GM23338 (cell line): ENCODE data around the gene CTNNAL1. TPM values are rescaled to one million over a fixed set of nuclear protein-coding genes. Genes with fewer than 3 reads are reported as not detected.

Source experiments
- ATAC-seq: fragments of 200-7000 bp; cut with Tn5 transposase; 3 replicates; pipeline ENCODE4 v1.9.1; 2020
- DNase-seq: peaks from one replicate; pipeline ENCODE4 v3.0.0-alpha.2; 2015; ENCODE audit warnings: low spot score
- H2AFZ ChIP-seq: fragments of 200-600 bp; sonication (generic); 2 replicates; pipeline ENCODE4 v1.8.0; 2016; ENCODE audit warnings: antibody characterized with exemption, mild to moderate bottlenecking, moderate library complexity
- H3F3A ChIP-seq: fragments of 200-600 bp; sonication (generic); replicated peaks from 2 replicates; pipeline ENCODE4 v1.8.0; 2017; ENCODE audit warnings: antibody characterized with exemption, mixed run types, low read depth
- H3K27ac ChIP-seq: fragments of 200-600 bp; sonication (generic); 2 replicates; pipeline ENCODE4 v1.6.1; 2016; ENCODE audit warnings: low read depth
- H3K27me3 ChIP-seq: fragments of 200-600 bp; sonication (generic); 2 replicates; pipeline ENCODE4 v1.8.0; 2016; ENCODE audit warnings: mild to moderate bottlenecking, mixed run types, moderate library complexity; ENCODE audit not compliant: insufficient read depth
- H3K36me3 ChIP-seq: fragments of 200-600 bp; sonication (generic); 2 replicates; pipeline ENCODE4 v1.8.0; 2016; ENCODE audit warnings: mild to moderate bottlenecking; ENCODE audit not compliant: insufficient read depth
- H3K4me1 ChIP-seq: fragments of 200-600 bp; sonication (generic); 2 replicates; pipeline ENCODE4 v1.8.0; 2016; ENCODE audit warnings: mild to moderate bottlenecking, moderate library complexity; ENCODE audit not compliant: insufficient read depth
- H3K4me2 ChIP-seq: fragments of 200-600 bp; sonication (generic); 2 replicates; pipeline ENCODE4 v1.7.1; 2017; ENCODE audit warnings: mixed run types
- H3K4me3 ChIP-seq: fragments of 200-600 bp; sonication (generic); 2 replicates; pipeline ENCODE4 v1.6.1; 2016; ENCODE audit warnings: mixed run types
- H3K79me2 ChIP-seq: fragments of 200-600 bp; sonication (generic); replicated peaks from 2 replicates; pipeline ENCODE4 v1.8.0; 2017; ENCODE audit warnings: mild to moderate bottlenecking; ENCODE audit not compliant: insufficient read depth
- H3K9me2 ChIP-seq: fragments of 200-600 bp; sonication (generic); 2 replicates; pipeline ENCODE4 v1.8.0; 2017; ENCODE audit not compliant: insufficient read depth
- H4K20me1 ChIP-seq: fragments of 200-600 bp; sonication (generic); replicated peaks from 2 replicates; pipeline ENCODE4 v1.8.0; 2017; ENCODE audit warnings: mild to moderate bottlenecking; ENCODE audit not compliant: insufficient read depth
- H3K27ac Mint-ChIP-seq: 2 replicates; pipeline ENCODE4 v1.8.0; 2020; ENCODE audit warnings: inconsistent platforms, mild to moderate bottlenecking, moderate library complexity, mixed read lengths
- H3K27me3 Mint-ChIP-seq: 3 replicates; pipeline ENCODE4 v1.8.0; 2022; ENCODE audit warnings: low read depth, mild to moderate bottlenecking, moderate library complexity, mixed read lengths, inconsistent platforms; ENCODE audit not compliant: insufficient read depth, poor library complexity
- H3K36me3 Mint-ChIP-seq: 3 replicates; pipeline ENCODE4 v1.8.0; 2021; ENCODE audit warnings: low read depth, mild to moderate bottlenecking, inconsistent platforms, moderate library complexity, mixed read lengths
- H3K4me1 Mint-ChIP-seq: 3 replicates; pipeline ENCODE4 v1.8.0; 2020; ENCODE audit warnings: mild to moderate bottlenecking, inconsistent platforms, mixed read lengths
- H3K4me3 Mint-ChIP-seq: 3 replicates; pipeline ENCODE4 v1.8.0; 2021; ENCODE audit warnings: moderate library complexity, mild to moderate bottlenecking, inconsistent platforms, mixed read lengths
- H3K9me3 Mint-ChIP-seq: 3 replicates; pipeline ENCODE4 v1.8.0; 2020; ENCODE audit warnings: moderate library complexity, mild to moderate bottlenecking, inconsistent platforms, mixed read lengths
- CREB1 ChIP-seq: fragments of 250-450 bp; sonication (Bioruptor Pico); IDR thresholded peaks from 2 replicates; pipeline ENCODE4 v1.5.0; 2020; ENCODE audit warnings: low read depth, mild to moderate bottlenecking, moderate library complexity
- CTCF ChIP-seq, 2 experiments: fragments of 200-600 bp in 1 of 2; sonication (generic) in 1 of 2; conservative IDR thresholded peaks; 2 replicates each; pipeline versions ENCODE4 v1.5.1 to v1.6.1; 2016 to 2017; ENCODE audit warnings: antibody characterized with exemption in 2 of 2, low read depth in 2 of 2, mild to moderate bottlenecking in 2 of 2, moderate library complexity in 1 of 2
- ETS1 ChIP-seq: IDR thresholded peaks from 2 replicates; pipeline ENCODE4 v1.6.1; 2016; ENCODE audit warnings: antibody characterized with exemption
- EZH2 ChIP-seq: fragments of 200-600 bp; sonication (generic); IDR thresholded peaks from one replicate; pipeline ENCODE4 v1.8.0; 2017; ENCODE audit warnings: antibody characterized with exemption, mild to moderate bottlenecking, low read depth; ENCODE audit not compliant: unreplicated experiment
- EZH2phosphoT487 ChIP-seq: fragments of 200-600 bp; sonication (generic); IDR thresholded peaks from one replicate; pipeline ENCODE4 v1.8.1; 2018; ENCODE audit warnings: antibody characterized with exemption; ENCODE audit not compliant: unreplicated experiment
- JUNB ChIP-seq: IDR thresholded peaks from one replicate; pipeline ENCODE4 v1.6.1; 2016; ENCODE audit warnings: antibody characterized with exemption; ENCODE audit not compliant: unreplicated experiment
- NANOG ChIP-seq: IDR thresholded peaks from 2 replicates; pipeline ENCODE4 v1.6.1; 2016; ENCODE audit warnings: antibody characterized with exemption, borderline replicate concordance
- POLR2AphosphoS5 ChIP-seq: IDR thresholded peaks from 2 replicates; pipeline ENCODE4 v1.6.1; 2016; ENCODE audit warnings: antibody characterized with exemption, low read depth
- REST ChIP-seq: IDR thresholded peaks from one replicate; pipeline ENCODE4 v1.6.1; 2018; ENCODE audit warnings: antibody characterized with exemption; ENCODE audit not compliant: unreplicated experiment
- STAT1 ChIP-seq: IDR thresholded peaks from one replicate; pipeline ENCODE4 v1.6.1; 2016; ENCODE audit warnings: antibody characterized with exemption; ENCODE audit not compliant: unreplicated experiment
- ZNF114 ChIP-seq: fragments of 250-450 bp; sonication (Bioruptor Pico); IDR thresholded peaks from 2 replicates; pipeline ENCODE4 v1.5.0; 2020; ENCODE audit warnings: mild to moderate bottlenecking, moderate library complexity
- ZNF331 ChIP-seq: fragments of 250-450 bp; sonication (Bioruptor Pico); IDR thresholded peaks from 2 replicates; pipeline ENCODE4 v1.5.0; 2020; ENCODE audit warnings: low read depth, mild to moderate bottlenecking, moderate library complexity
- polyA plus RNA-seq: library from polyadenylated mRNA; unstranded; fragments of >200 nt; fragmentation: Nextera tagmentation; extraction: Ambion mirVana; gene quantifications from 2 replicates; pipeline ENCODE4 v1.2.1, GENCODE V29; 2016
- total RNA-seq: library from RNA; depleted of rRNA; stranded (reverse); fragments of >200 nt; shearing (Covaris generic); gene quantifications from 2 replicates; pipeline ENCODE4 v1.2.3, GENCODE V29; 2014

Gene CTNNAL1
- total and polyA plus RNA-seq, 2 experiments from 2014 or later, result 63.0 to 211 TPM

GRCh38 chr9:108933231-108933717 lies 80.0 kb downstream of the CTNNAL1 start:
- 0 out of 4 replicates have a peak, but pooled peaks of 1 of the 2 experiments have one; percentile 10 for TF ChIP-seq CTCF (conservative IDR thresholded peaks at IDR 0.05; ENCODE audit: low read depth in 2 of 2)
- no peak for TF ChIP-seq STAT1
- peak overlapping the region; percentile 96 for H3K27ac ChIP-seq
- no peaks in the 10 kb centered on the region for H3K9me2 ChIP-seq
- Mint-ChIP-seq H3K27ac (peak overlapping the region; percentile 98), H3K4me3 (peak overlapping the region; percentile 93), H3K9me3 (no peaks in the 10 kb centered on the region), H3K27me3 (peaks cover 8% of the 10 kb centered on the region), H3K4me1 (peaks cover 13% of the 10 kb centered on the region), H3K36me3 (peaks cover 14% of the 10 kb centered on the region)
- peaks cover 28% of the 10 kb centered on the region for H3K79me2 ChIP-seq
- peak overlapping the region; percentile 99 for H3K4me2 ChIP-seq
- H3F3A ChIP-seq, result peaks cover 8% of the 10 kb centered on the region; the same call in 1 of the 2 replicates
- peaks cover 8% of the 10 kb centered on the region; the same call in 1 of the 2 replicates for H4K20me1 ChIP-seq
- H3K36me3 ChIP-seq, result no peaks in the 10 kb centered on the region; the same call in 1 of the 2 replicates
- no peak for ATAC-seq
- H2AFZ ChIP-seq, result peak overlapping the region; percentile 91
- no peaks in the 10 kb centered on the region for H3K27me3 ChIP-seq
- peaks cover 16% of the 10 kb centered on the region for H3K4me1 ChIP-seq
- H3K4me3 ChIP-seq, result peak overlapping the region; percentile 99
- no peak for DNase-seq

GRCh38 chr9:108928386-108928785 lies 84.9 kb downstream of the CTNNAL1 start:
- Histone ChIP-seq H3K36me3 (peaks cover 21% of the 10 kb centered on the region), H4K20me1 (0 out of 2 replicates have a peak, but pooled peaks cover 8% of the 10 kb centered on the region), H3K27me3 (no peaks in the 10 kb centered on the region), H3K27ac (no peak overlapping the region), H3K4me3 (no peak overlapping the region), H3K4me2 (no peak overlapping the region), H3K9me2 (no peaks in the 10 kb centered on the region), H2AFZ (no peak overlapping the region), H3K79me2 (peaks cover 26% of the 10 kb centered on the region), H3F3A (no peaks in the 10 kb centered on the region), H3K4me1 (peaks cover 8% of the 10 kb centered on the region)
- H3K27ac Mint-ChIP-seq, result no peak overlapping the region
- no peak for DNase-seq
- no peak for ATAC-seq
- H3K36me3 Mint-ChIP-seq, result peaks cover 37% of the 10 kb centered on the region
- peaks cover 7% of the 10 kb centered on the region for H3K4me1 Mint-ChIP-seq
- peaks cover 7% of the 10 kb centered on the region for H3K27me3 Mint-ChIP-seq
- H3K9me3 Mint-ChIP-seq, result no peaks in the 10 kb centered on the region
- no peak overlapping the region for H3K4me3 Mint-ChIP-seq
- TF ChIP-seq EZH2phosphoT487, result no peak
- no peak for TF ChIP-seq CTCF (conservative IDR thresholded peaks at IDR 0.05; ENCODE audit: low read depth in 2 of 2)
- no peak for TF ChIP-seq STAT1
- TF ChIP-seq ZNF114 (CRISPR knock-in tag), result no peak
- TF ChIP-seq ETS1, result no peak
- no peak for TF ChIP-seq NANOG
- no peak for TF ChIP-seq EZH2
- TF ChIP-seq POLR2AphosphoS5, result no peak
- TF ChIP-seq ZNF331 (CRISPR knock-in tag), result no peak
- TF ChIP-seq REST, result no peak
- no peak for TF ChIP-seq JUNB
- no peak for TF ChIP-seq CREB1 (CRISPR knock-in tag)
